Psoas muscle (tissue), 8 donors: Measurements from ENCODE around the gene NSMF. TPM values are rescaled to one million over a fixed set of nuclear protein-coding genes. Genes with fewer than 3 reads are reported as not detected.
"Not testable (repeated sequence)": the region's sequence is repeated elsewhere in the genome, so short reads cannot be mapped to it uniquely, and the experiment has no call there.

Experiments used
- ATAC-seq, 4 donors: fragments of 200-7000 bp; cut with Tn5 transposase; one replicate each; pipeline ENCODE4 v1.9.1; 2020; ENCODE audit warnings: moderate library complexity in 3 of 4, mild to moderate bottlenecking in 2 of 4
- DNase-seq, 2 donors: peaks; one replicate each; pipeline ENCODE4 v3.0.0-alpha.2; 2020
- H3K27ac ChIP-seq: fragments of 200-600 bp; one replicate; pipeline ENCODE4 v1.8.0; 2022
- H3K27me3 ChIP-seq, 3 donors: fragments of 200-600 bp in 1 of 3; one replicate each; pipeline versions ENCODE4 v1.6.1 to v1.8.0; 2013 to 2022; ENCODE audit warnings: low read length in 2 of 3, mild to moderate bottlenecking in 2 of 3, moderate library complexity in 1 of 3; ENCODE audit not compliant: insufficient read depth in 3 of 3
- H3K36me3 ChIP-seq, 2 donors: fragments of 200-600 bp in 1 of 2; one replicate each; pipeline versions ENCODE4 v1.6.1 to v1.8.0; 2013 to 2022; ENCODE audit warnings: low read depth in 1 of 2, mild to moderate bottlenecking in 1 of 2, moderate library complexity in 1 of 2; ENCODE audit not compliant: insufficient read depth in 1 of 2
- H3K4me1 ChIP-seq: fragments of 200-600 bp; one replicate; pipeline ENCODE4 v1.8.0; 2022
- H3K4me3 ChIP-seq: fragments of 200-600 bp; one replicate; pipeline ENCODE4 v1.8.0; 2022; ENCODE audit warnings: mild to moderate bottlenecking
- H3K9me3 ChIP-seq: fragments of 200-600 bp; one replicate; pipeline ENCODE4 v1.8.0; 2022
- CTCF ChIP-seq: fragments of 200-600 bp; IDR thresholded peaks from one replicate; pipeline ENCODE4 v1.8.0; 2022; ENCODE audit warnings: antibody characterized with exemption
- WGBS, 3 donors: extraction: QIAGEN DNeasy Blood & Tissue Kit; methylation state at CpG; one replicate each; pipeline versions ENCODE4 v1.1.6 to v1.1.7; 2013; 5-methylcytosine and 5-hydroxymethylcytosine counted together
- intact Hi-C, 2 donors: fragments of 100-400 bp; cut with DNase I; formaldehyde crosslinking; loops; one replicate each; pipeline versions ENCODE4 v1.11.0 to v1.14.2; 2022
- polyA plus RNA-seq, 3 donors: library from polyadenylated mRNA; stranded (reverse); fragments of 200-250 nt; gene quantifications; one replicate each; pipeline ENCODE4 v1.2.3, GENCODE V29; 2013
- total RNA-seq, 4 donors: library from RNA; stranded (reverse); fragmentation: NEBNext Ultra II Directional in 2 of 4; extraction: Animal tissue kit (Norgen Biotek cat#: 25700) in 2 of 4; gene quantifications; one replicate each; pipeline versions ENCODE4 v1.2.1 to v1.2.4, GENCODE V29; 2021 to 2023
- donor health status: healthy with polysubstance abuse.
- donor health status: DM: no; HTN: no; CAD: no; lungs with moderate emphysema.
- donor health status: Bipolar disorder and iron deficiency.
- donor health status: healthy.
- donor health status: DM: yes; HTN: yes; CAD: no.
- donor health status: DM: no; HTN: no; CAD: no.
- donor health status: DM: no; HTN: no; CAD: no.
- donor health status: DM: yes; HTN: yes; CAD: no.

Gene NSMF
- total and polyA plus RNA-seq, 7 donors = 4.8 to 11.2 (median 6.4) TPM

GRCh38 chr9:137470785-137471184, 11.7 kb upstream of the NSMF start:
- 72 to 84% (median 76%) methylated on average over 7 of the region's 7 CpGs for WGBS, 3 donors
- no peak for ATAC-seq
- TF ChIP-seq CTCF = no peak
- H3K9me3 ChIP-seq = peaks cover 9% of the 10 kb centered on the region
- no peak for DNase-seq
- no peaks in the 10 kb centered on the region for H3K27me3 ChIP-seq
- H3K36me3 ChIP-seq = peaks cover 0 to 9% of the 10 kb centered on the region in 2 donors
- H3K4me3 ChIP-seq = no peak overlapping the region
- intact Hi-C loops = no loop called here
- no peak overlapping the region for H3K27ac ChIP-seq
- H3K4me1 ChIP-seq = no peaks in the 10 kb centered on the region

- no peaks in the 10 kb centered on the region for H3K27me3 ChIP-seq
- 97% methylated on average over 7 of the region's 7 CpGs for WGBS, 3 donors
- no peak for ATAC-seq
- H3K4me3 ChIP-seq = no peak overlapping the region
- H3K9me3 ChIP-seq = no peaks in the 10 kb centered on the region
- H3K27ac ChIP-seq = no peak overlapping the region
- TF ChIP-seq CTCF = no peak
- intact Hi-C loops = no loop called here
- no peaks in the 10 kb centered on the region for H3K4me1 ChIP-seq
- H3K36me3 ChIP-seq = peaks cover 0 to 17% of the 10 kb centered on the region in 2 donors
- DNase-seq = peak in 1 of 2 donors; percentile 28
These were observed 8.8 kb upstream of the NSMF start for GRCh38 chr9:137467896-137468295.

GRCh38 chr9:137467161-137467581, 8.0 kb upstream of the NSMF start:
- Histone ChIP-seq H3K27me3 (no peaks in the 10 kb centered on the region), H3K36me3 (peaks cover 0 to 17% of the 10 kb centered on the region in 2 donors), H3K9me3 (no peaks in the 10 kb centered on the region), H3K4me1 (no peaks in the 10 kb centered on the region), H3K27ac (no peak overlapping the region), H3K4me3 (no peak overlapping the region)
- 93 to 96% (median 95%) methylated on average over 16 of the region's 16 CpGs for WGBS, 3 donors
- intact Hi-C loops = no loop called here
- TF ChIP-seq CTCF = no peak
- no peak for ATAC-seq
- peak in 1 of 2 donors; percentile 35 for DNase-seq

GRCh38 chr9:137466389-137467085, 7.4 kb upstream of the NSMF start:
- H3K9me3 ChIP-seq, H3K4me3 ChIP-seq, intact Hi-C loops, H3K27ac ChIP-seq, H3K27me3 ChIP-seq, H3K4me1 ChIP-seq, ATAC-seq: not testable (repeated sequence)
- WGBS, 3 donors = 89 to 93% (median 91%) methylated on average over 35 of the region's 35 CpGs
- DNase-seq = peak in 1 of 2 donors; percentile 28
- peaks cover 0 to 17% of the 10 kb centered on the region in 2 donors for H3K36me3 ChIP-seq

- Histone ChIP-seq H3K9me3 (no peaks in the 10 kb centered on the region), H3K27ac (no peak overlapping the region), H3K4me1 (no peaks in the 10 kb centered on the region), H3K4me3 (no peak overlapping the region), H3K27me3 (no peaks in the 10 kb centered on the region), H3K36me3 (peaks cover 0 to 24% of the 10 kb centered on the region in 2 donors)
- WGBS, 3 donors = 86 to 90% (median 89%) methylated on average over 23 of the region's 23 CpGs
- ATAC-seq (no peak), DNase-seq (peak in 1 of 2 donors; percentile 21)
- intact Hi-C loops = no loop called here
- TF ChIP-seq CTCF = no peak
These were observed 6.7 kb upstream of the NSMF start for GRCh38 chr9:137465720-137466388.
